Right cardiac atrium (tissue), 5 donors: Measurements from ENCODE around the gene CHURC1. TPM values are rescaled to one million over a fixed set of nuclear protein-coding genes. Genes with fewer than 3 reads are reported as not detected.

Experiments
- ATAC-seq, 2 donors: fragments of 200-7000 bp; cut with Tn5 transposase; one replicate each; pipeline versions ENCODE4 v1.8.0 to v1.9.1; 2020; ENCODE audit warnings: moderate library complexity in 2 of 2, mild to moderate bottlenecking in 1 of 2
- DNase-seq, 3 donors: peaks; one replicate each; pipeline ENCODE4 v3.0.0-alpha.2; 2020
- H3K27ac ChIP-seq: one replicate; pipeline ENCODE4 v1.5.1; 2013; ENCODE audit warnings: mild to moderate bottlenecking, low read length, control low read depth, moderate library complexity
- H3K27me3 ChIP-seq: one replicate; pipeline ENCODE4 v1.6.1; 2013; ENCODE audit not compliant: control insufficient read depth, insufficient read depth
- H3K4me1 ChIP-seq: one replicate; pipeline ENCODE4 v1.6.1; 2013; ENCODE audit warnings: low read length; ENCODE audit not compliant: control insufficient read depth, insufficient read depth
- H3K4me3 ChIP-seq: one replicate; pipeline ENCODE4 v1.5.1; 2013; ENCODE audit warnings: low read length, control low read depth
- H3K9me3 ChIP-seq: one replicate; pipeline ENCODE4 v1.6.1; 2013; ENCODE audit warnings: low read length; ENCODE audit not compliant: control insufficient read depth
- WGBS: extraction: QIAGEN DNeasy Blood & Tissue Kit; methylation state at CpG from one replicate; pipeline ENCODE4 v1.1.7; 2013; 5-methylcytosine and 5-hydroxymethylcytosine counted together
- intact Hi-C, 4 donors: fragments of 100-400 bp; cut with DNase I; formaldehyde crosslinking; loops; one replicate each; pipeline versions ENCODE4 v1.11.0 to v1.14.0; 2022 to 2023
- polyA plus RNA-seq: library from polyadenylated mRNA; stranded (reverse); fragments of 200-250 nt; gene quantifications from one replicate; pipeline ENCODE4 v1.2.3, GENCODE V29; 2013
- total RNA-seq, 4 donors: library from RNA; stranded (reverse); fragmentation: NEBNext Ultra II Directional; extraction: Animal tissue kit (Norgen Biotek cat#: 25700); gene quantifications; one replicate each; pipeline ENCODE4 v1.2.1, GENCODE V29; 2021
- donor health status: healthy with polysubstance abuse.
- donor health status: DM: no; HTN: yes; CAD: no.
- donor health status: DM: no; HTN: no; CAD: no.
- donor health status: DM: no; HTN: yes; CAD: no; lungs with severe emphysema.
- donor health status: DM: yes; HTN: yes; CAD: no.

CHURC1 gene
- total and polyA plus RNA-seq, 5 donors = 55.5 to 114 (median 87.3) TPM

- DNase-seq (peak in 1 of 3 donors; percentile 36), ATAC-seq (peak; percentile 2 to 10)
- Histone ChIP-seq H3K27me3 (no peaks in the 10 kb centered on the region), H3K27ac (no peak overlapping the region), H3K9me3 (no peaks in the 10 kb centered on the region), H3K4me1 (peaks cover 2% of the 10 kb centered on the region), H3K4me3 (no peak overlapping the region)
- intact Hi-C loops = no loop called here
- 85% methylated on average over 28 of the region's 28 CpGs for WGBS
Observed at GRCh38 chr14:64947710-64948611, 33.7 kb downstream of the CHURC1 start.

DNA sequence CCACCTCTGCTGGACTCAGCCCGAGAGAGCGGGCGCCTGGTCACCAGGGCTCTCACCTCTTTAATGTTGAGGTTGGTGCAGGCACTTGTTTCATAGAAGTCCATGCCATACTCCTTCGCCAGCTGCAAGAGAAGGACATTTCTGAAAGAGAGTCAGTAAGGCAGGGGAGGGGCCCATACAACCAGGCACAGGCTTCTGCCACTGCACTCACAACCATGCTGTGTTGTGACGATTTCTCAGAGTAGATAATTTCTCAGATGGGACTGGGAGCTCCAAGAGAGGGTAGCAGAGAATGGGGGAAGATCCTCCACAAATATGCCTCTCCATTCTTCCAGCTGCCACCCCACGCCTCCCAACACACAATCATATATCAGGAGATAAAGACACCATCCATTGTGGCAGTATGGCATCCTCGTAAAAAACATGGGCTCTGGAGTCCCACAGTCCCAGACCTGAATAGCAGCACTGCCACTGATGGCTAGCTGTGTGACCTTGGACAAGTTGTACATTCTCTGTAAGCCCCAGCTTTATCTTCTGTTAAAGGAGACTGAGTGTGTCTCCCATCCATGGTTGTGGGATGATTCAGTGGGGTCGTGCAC lies 34.5 kb downstream of the CHURC1 start:
- H3K4me3 ChIP-seq = no peak overlapping the region
- ATAC-seq (no peak), DNase-seq (no peak)
- H3K27ac ChIP-seq = no peak overlapping the region
- intact Hi-C loops = no loop called here
- peaks cover 4% of the 10 kb centered on the region for H3K4me1 ChIP-seq
- no peaks in the 10 kb centered on the region for H3K9me3 ChIP-seq
- no peaks in the 10 kb centered on the region for H3K27me3 ChIP-seq
- WGBS = 91% methylated on average over 8 of the region's 8 CpGs

DNA sequence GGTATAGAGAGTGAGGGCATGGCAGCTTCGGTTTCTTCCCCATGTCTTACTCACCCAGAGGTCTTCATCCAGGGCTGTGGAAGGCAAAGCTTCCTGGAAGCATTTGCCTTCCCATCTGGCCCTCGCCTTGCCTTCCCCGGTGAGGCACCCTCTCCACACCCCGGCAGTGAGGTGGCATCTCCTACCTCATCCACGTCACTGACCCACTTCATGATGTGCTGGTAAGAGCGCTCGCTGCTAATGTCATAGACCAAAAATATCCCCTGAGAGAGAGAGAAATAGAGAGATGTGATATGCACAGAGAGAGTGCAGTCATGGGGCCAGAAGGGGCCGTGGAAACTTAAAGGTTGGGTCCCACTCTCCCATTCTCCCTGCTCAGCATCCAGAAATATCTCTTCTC lies 36.6 kb downstream of the CHURC1 start:
- DNase-seq = peak; percentile 50 to 74 (median 50)
- intact Hi-C loops = no loop called here
- Histone ChIP-seq H3K4me1 (peaks cover 4% of the 10 kb centered on the region), H3K27me3 (no peaks in the 10 kb centered on the region), H3K27ac (peak overlapping the region; percentile 87), H3K4me3 (peak overlapping the region; percentile 7), H3K9me3 (no peaks in the 10 kb centered on the region)
- ATAC-seq = peak; percentile 72 to 76
- 75% methylated on average over 8 of the region's 8 CpGs for WGBS

DNA sequence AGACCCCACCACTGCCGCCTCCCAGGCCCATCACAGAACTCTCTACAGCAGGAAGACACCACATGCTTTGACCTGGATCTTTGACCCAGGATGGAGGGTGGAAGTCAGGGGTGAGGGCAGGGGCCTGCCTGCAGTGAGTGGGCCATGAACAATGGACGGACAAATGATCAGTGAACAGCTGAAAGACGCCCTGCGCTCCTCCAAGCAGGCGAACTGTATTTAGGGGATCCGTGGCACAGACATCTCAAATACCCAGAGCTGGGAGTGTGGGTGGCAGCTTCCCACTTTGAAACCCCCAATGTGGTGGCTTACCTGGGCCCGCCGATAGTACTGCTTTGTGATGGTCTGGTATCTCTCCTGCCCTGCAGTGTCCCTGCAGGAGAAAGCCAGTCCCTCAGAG lies 37.0 kb downstream of the CHURC1 start:
- intact Hi-C loops = no loop called here
- H3K27me3 ChIP-seq = no peaks in the 10 kb centered on the region

GRCh38 chr14:64951724-64952123 lies 37.5 kb downstream of the CHURC1 start:
- DNase-seq (peak in 1 of 3 donors; percentile 48), ATAC-seq (peak; percentile 3 to 26)
- Histone ChIP-seq H3K27ac (peak overlapping the region; percentile 59), H3K9me3 (no peaks in the 10 kb centered on the region), H3K4me3 (no peak overlapping the region), H3K27me3 (no peaks in the 10 kb centered on the region), H3K4me1 (peaks cover 4% of the 10 kb centered on the region)
- intact Hi-C loops = no loop called here

More for the DNA sequence above, 37.0 kb downstream of the CHURC1 start:
- WGBS = 93% methylated on average over 8 of the region's 8 CpGs
- no peaks in the 10 kb centered on the region for H3K9me3 ChIP-seq
- peaks cover 4% of the 10 kb centered on the region for H3K4me1 ChIP-seq
- no peak overlapping the region for H3K4me3 ChIP-seq
- ATAC-seq (peak in 1 of 2 donors; percentile 2), DNase-seq (peak in 1 of 3 donors; percentile 49)
- H3K27ac ChIP-seq = peak overlapping the region; percentile 59

DNA sequence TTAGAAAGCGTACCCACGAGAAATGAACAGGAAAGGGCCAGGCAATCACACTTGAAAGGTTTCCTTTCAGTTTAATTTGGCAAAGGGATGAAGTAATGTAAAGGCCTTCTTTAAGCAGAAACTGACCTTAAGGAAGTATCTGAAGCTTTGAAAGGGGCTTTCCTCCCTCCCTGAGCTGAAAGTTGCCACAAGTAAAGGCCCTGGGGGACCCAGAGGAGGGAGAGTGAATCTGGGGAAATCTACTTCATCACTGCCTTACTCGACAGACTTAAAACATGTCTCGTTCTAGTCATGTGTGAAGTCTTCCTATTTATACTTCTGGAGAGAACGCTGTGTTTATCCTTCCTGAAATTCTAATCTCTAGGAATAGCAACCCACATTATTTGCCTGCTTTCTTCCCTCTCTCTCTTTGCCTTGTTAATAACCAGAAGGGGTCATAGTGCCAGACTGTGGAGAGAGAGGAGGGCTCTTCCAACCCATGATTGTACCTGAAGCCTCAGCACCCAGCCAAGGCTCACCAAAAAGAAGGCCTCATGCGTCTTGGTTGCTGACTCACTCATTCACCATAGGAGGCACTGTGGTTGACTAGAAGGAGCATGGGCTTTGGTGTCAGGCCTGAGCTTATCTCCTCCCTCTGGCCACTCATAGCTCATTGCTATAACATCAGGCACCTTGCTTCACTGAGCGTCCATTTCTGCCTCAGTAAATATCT lies 38.5 kb downstream of the CHURC1 start:
- intact Hi-C loops = no loop called here
- peak overlapping the region; percentile 59 for H3K27ac ChIP-seq
- ATAC-seq = no peak
- no peaks in the 10 kb centered on the region for H3K27me3 ChIP-seq
- WGBS = 68% methylated on average over 7 of the region's 7 CpGs
- H3K4me1 ChIP-seq = peaks cover 4% of the 10 kb centered on the region
- H3K9me3 ChIP-seq = no peaks in the 10 kb centered on the region
- no peak for DNase-seq
- no peak overlapping the region for H3K4me3 ChIP-seq

DNA sequence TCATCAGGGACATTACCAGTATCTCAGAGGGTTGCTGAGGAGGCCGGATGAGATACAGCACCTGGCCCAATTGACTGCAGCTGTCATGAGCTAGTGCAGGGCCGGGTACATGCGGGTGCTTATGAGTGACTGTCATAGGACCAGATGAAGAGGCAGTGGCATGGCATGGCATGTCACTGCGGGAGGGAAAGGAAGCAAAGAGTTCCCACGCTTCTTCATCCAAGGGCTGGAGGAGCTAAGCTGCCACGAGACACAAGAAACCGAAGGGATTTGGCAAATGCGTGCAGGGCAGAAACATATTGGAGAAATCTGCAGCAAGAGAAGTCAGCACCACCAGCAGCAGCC lies 39.0 kb downstream of the CHURC1 start:
- Histone ChIP-seq H3K4me1 (peaks cover 4% of the 10 kb centered on the region), H3K27me3 (no peaks in the 10 kb centered on the region), H3K4me3 (no peak overlapping the region), H3K27ac (no peak overlapping the region), H3K9me3 (no peaks in the 10 kb centered on the region)
- WGBS = 85% methylated on average over 8 of the region's 8 CpGs
- intact Hi-C loops = no loop called here
- DNase-seq = no peak
- ATAC-seq = no peak

- 84% methylated on average over 6 of the region's 6 CpGs for WGBS
- Histone ChIP-seq H3K4me3 (no peak overlapping the region), H3K9me3 (no peaks in the 10 kb centered on the region), H3K4me1 (peaks cover 4% of the 10 kb centered on the region), H3K27ac (no peak overlapping the region), H3K27me3 (no peaks in the 10 kb centered on the region)
- ATAC-seq (no peak), DNase-seq (no peak)
- intact Hi-C loops = no loop called here
Observed at GRCh38 chr14:64953661-64954060, 39.4 kb downstream of the CHURC1 start.

DNA sequence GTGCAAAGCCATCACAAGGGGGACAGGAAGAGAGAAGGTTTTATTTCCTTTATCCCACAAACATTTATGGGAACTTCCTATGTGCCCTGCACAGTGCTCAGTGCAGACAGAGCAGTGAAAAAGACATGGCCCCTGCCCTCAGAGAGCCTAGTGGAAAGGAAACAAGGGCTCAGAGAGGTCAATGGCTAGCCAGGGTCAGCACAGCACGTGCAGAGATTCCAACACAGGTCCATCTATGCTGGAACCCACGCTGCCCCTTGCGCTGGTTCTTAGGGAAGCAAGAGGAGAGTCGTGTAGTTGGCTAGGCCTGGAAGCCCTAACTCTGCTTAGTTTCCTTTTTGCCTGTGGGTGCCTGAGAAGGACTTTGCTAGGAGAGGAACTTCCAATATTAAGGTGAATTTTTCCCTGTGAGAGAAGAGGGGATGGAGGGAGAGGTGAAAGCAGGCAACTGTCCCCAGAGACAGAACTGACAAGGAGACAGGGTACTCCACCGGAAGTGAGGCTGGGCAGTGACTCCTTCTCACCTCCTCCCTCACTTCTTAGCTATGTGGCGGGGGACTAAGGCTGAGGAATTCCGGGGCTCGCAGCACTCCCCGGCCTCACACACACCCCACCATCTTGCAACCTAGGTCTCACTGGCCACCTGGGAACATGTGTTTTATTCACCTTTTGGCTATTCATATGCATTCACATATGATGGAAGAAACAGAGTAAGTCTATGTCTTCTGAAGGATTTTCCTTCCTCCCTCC lies 40.4 kb downstream of the CHURC1 start:
- H3K4me3 ChIP-seq = no peak overlapping the region
- H3K27ac ChIP-seq = no peak overlapping the region
- ATAC-seq (no peak), DNase-seq (no peak)
- 90% methylated on average over 9 of the region's 9 CpGs for WGBS
- peaks cover 4% of the 10 kb centered on the region for H3K4me1 ChIP-seq
- intact Hi-C loops = no loop called here
- no peaks in the 10 kb centered on the region for H3K9me3 ChIP-seq
- no peaks in the 10 kb centered on the region for H3K27me3 ChIP-seq

GRCh38 chr14:64955297-64955696 lies 41.0 kb downstream of the CHURC1 start:
- H3K4me1 ChIP-seq = peaks cover 4% of the 10 kb centered on the region
- no peaks in the 10 kb centered on the region for H3K27me3 ChIP-seq
- H3K9me3 ChIP-seq = no peaks in the 10 kb centered on the region
- no peak overlapping the region for H3K27ac ChIP-seq
- intact Hi-C loops = no loop called here
- H3K4me3 ChIP-seq = no peak overlapping the region
- 79% methylated on average over 6 of the region's 6 CpGs for WGBS
- no peak for DNase-seq
- no peak for ATAC-seq
